ENCODE data around the gene CDC27.
A peak's percentile ranks its signal among the peaks of the same experiment; 100 is the strongest.

Gene CDC27

DNA sequence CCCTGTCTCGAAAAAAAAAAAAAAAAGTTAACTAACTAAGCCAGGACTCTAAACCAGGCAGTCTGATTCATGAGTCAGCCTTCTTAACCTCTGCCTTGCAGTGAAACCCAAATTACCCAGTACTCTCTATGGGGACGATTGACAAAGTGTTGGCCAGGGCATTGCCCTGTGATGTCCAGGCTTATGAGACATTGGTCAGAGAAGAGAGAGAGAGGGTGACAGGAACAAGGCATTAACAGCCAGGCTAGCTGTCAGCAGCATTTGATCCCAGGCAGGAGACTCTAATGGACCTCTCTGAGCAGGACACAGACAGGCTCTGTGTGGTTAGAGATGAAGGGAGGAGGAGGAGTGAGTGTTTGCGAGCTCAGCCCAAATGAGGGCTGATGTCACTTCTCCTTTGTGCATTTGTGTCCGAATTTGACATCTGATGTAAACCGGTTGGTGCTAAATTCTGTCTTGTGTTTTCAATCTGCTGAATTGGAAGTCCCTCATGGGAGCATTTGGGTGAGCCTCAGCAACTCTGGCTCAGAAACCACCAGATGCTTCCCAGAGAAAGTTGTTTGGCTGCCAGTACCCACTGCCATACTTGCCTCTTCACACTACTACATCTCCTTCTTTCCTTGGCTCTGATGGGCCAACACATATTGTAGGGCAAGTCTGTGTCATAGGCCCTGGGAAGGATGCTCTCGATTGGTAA, 15.8 kb upstream of the CDC27 start:
- DNase-seq (ENCODE audit: extremely low read depth, insufficient read length): peak; percentile 69
- no peaks in the 10 kb centered on the region for H3K27me3 ChIP-seq (replicated peaks; ENCODE audit: control insufficient read depth, insufficient read depth, low read length)
- no peaks in the 10 kb centered on the region for H3K36me3 ChIP-seq (ENCODE audit: control insufficient read depth, insufficient read depth, low read length)
- H3K4me3 ChIP-seq (replicated peaks; ENCODE audit: low read depth, low read length): peak overlapping the region; percentile 36
- TF ChIP-seq, protein P1, sequence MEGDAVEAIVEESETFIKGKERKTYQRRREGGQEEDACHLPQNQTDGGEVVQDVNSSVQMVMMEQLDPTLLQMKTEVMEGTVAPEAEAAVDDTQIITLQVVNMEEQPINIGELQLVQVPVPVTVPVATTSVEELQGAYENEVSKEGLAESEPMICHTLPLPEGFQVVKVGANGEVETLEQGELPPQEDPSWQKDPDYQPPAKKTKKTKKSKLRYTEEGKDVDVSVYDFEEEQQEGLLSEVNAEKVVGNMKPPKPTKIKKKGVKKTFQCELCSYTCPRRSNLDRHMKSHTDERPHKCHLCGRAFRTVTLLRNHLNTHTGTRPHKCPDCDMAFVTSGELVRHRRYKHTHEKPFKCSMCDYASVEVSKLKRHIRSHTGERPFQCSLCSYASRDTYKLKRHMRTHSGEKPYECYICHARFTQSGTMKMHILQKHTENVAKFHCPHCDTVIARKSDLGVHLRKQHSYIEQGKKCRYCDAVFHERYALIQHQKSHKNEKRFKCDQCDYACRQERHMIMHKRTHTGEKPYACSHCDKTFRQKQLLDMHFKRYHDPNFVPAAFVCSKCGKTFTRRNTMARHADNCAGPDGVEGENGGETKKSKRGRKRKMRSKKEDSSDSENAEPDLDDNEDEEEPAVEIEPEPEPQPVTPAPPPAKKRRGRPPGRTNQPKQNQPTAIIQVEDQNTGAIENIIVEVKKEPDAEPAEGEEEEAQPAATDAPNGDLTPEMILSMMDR (IDR thresholded peaks at IDR 0.05; ENCODE audit: insufficient read depth, low read length, poor library complexity, severe bottlenecking): no peak

DNA sequence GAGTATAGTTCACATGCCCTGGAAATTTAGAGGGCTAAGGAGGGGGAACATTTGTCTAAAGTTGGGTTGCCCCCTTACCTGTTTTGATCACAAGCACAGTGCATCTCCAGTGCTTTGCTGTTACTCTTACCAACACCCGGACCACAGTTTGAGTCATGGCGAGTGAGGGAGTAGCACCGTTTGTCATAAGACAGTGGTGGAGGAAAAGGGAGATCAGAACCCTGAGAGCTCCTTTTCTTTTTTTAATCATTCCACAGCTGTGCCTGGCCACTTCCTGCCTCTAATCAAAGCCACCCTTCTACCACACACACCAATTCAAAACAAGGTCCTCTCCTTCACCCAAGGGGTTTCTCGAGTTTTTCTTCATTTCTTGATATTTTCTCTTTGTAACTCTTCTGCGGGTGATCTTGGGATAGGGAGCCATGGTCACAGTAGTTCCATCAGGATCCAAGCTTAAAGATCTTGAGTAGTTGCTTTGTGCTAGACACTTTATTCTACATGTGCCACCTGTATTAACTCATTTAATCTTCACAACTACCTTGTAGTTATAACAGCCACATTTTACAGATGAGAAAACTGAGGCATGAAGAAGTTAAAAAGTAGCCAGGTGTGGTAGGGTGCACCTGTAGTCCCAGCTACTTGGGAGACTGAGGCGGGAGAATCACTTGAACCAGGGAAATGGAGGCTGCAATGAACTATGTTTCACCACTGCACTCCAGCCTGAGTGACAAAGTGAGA, 15.1 kb upstream of the CDC27 start:
- no peak for DNase-seq (ENCODE audit: extremely low read depth, insufficient read length)
- H3K4me3 ChIP-seq (replicated peaks; ENCODE audit: low read depth, low read length): no peak overlapping the region
- TF ChIP-seq, protein P1 (IDR thresholded peaks at IDR 0.05; ENCODE audit: insufficient read depth, low read length, poor library complexity, severe bottlenecking): no peak
- no peaks in the 10 kb centered on the region for H3K36me3 ChIP-seq (ENCODE audit: control insufficient read depth, insufficient read depth, low read length)
- no peaks in the 10 kb centered on the region for H3K27me3 ChIP-seq (replicated peaks; ENCODE audit: control insufficient read depth, insufficient read depth, low read length)

DNA sequence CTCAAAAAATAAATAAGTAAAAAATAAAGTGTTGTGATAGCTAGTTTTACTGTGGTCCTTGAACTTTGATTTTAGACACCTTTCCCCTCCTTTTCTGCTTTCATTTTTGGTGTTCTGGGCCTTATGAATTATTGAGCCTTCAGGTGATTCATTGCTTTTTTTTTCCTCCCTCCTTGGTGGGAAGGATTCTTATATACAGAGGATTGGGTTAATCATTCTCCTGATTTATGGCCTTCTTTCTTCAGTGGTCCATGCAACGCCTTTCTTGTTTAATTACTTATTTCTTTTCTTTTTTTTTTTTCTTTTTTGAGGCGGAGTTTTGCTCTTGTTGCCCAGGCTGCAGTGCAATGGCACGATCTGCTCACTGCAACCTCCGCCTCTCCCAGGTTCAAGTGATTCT, 12.1 kb upstream of the CDC27 start:
- no peaks in the 10 kb centered on the region for H3K36me3 ChIP-seq (ENCODE audit: control insufficient read depth, insufficient read depth, low read length)
- H3K27me3 ChIP-seq (replicated peaks; ENCODE audit: control insufficient read depth, insufficient read depth, low read length): no peaks in the 10 kb centered on the region
- no peak for DNase-seq (ENCODE audit: extremely low read depth, insufficient read length)
- TF ChIP-seq, protein P1 (IDR thresholded peaks at IDR 0.05; ENCODE audit: insufficient read depth, low read length, poor library complexity, severe bottlenecking): no peak
- H3K4me3 ChIP-seq (replicated peaks; ENCODE audit: low read depth, low read length): no peak overlapping the region

DNA sequence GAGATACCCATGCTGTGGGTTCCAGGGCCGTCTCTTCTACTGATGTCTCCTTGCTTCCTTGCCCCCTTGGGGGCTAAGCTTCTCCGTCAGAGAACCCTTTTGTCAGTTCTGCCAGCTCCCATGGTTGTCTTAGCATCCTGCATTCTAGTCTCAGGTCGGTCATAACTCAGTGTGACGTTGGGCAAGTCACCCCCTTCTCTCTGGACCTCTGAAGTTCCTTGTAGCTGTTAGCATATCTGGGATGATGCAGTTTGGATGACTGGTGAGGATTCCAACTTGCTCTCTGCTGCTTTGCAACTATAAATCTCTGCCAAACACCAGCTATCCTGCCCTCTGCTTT, 11.2 kb upstream of the CDC27 start:
- Histone ChIP-seq H3K4me3 (replicated peaks; ENCODE audit: low read depth, low read length) (no peak overlapping the region), H3K36me3 (ENCODE audit: control insufficient read depth, insufficient read depth, low read length) (no peaks in the 10 kb centered on the region), H3K27me3 (replicated peaks; ENCODE audit: control insufficient read depth, insufficient read depth, low read length) (no peaks in the 10 kb centered on the region)
- no peak for DNase-seq (ENCODE audit: extremely low read depth, insufficient read length)
- TF ChIP-seq, protein P1 (IDR thresholded peaks at IDR 0.05; ENCODE audit: insufficient read depth, low read length, poor library complexity, severe bottlenecking): no peak

DNA sequence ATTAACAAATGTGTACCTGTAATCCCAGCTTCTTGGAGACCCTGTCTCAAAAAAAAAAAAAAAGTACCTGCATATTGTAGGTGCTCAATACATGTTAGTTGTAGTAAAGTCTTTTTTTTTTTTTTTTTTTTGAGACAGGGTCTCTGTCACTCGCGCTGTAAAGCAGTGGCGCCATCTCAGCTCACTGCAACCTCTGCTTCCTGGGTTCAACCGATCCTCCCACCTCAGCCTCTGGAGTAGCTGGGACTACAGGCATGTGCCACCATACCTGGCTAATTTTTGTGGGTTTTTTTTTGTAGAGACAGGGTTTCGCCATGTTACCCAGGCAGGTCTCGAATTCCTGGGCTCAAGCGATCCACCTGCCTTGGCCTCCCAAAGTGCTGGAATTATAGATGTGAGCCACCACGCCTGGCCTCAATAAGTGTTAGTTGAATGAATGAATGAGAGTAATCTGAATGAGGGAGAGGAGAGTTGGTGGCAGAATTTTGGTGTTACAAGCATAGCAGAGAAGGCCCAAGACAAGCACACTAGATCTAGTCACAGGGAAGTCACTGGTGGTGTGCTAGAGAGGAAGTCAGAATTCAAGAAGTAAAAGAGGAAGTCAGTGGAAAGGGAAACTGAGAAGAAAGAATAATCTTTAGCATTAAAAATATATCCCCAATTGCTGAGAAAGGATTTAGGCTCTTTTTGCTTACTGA, 10.7 kb upstream of the CDC27 start:
- no peaks in the 10 kb centered on the region for H3K36me3 ChIP-seq (ENCODE audit: control insufficient read depth, insufficient read depth, low read length)
- DNase-seq (ENCODE audit: extremely low read depth, insufficient read length): no peak
- TF ChIP-seq, protein P1 (IDR thresholded peaks at IDR 0.05; ENCODE audit: insufficient read depth, low read length, poor library complexity, severe bottlenecking): no peak
- no peaks in the 10 kb centered on the region for H3K27me3 ChIP-seq (replicated peaks; ENCODE audit: control insufficient read depth, insufficient read depth, low read length)
- H3K4me3 ChIP-seq (replicated peaks; ENCODE audit: low read depth, low read length): no peak overlapping the region

Data from GM06990 (cell line).